MCF 10A (cell line): ENCODE measurements around the gene TYRO3. TPM values are rescaled to one million over a fixed set of nuclear protein-coding genes. Genes with fewer than 3 reads are reported as not detected.

Experiments
- BruUV-seq: library from RNA; stranded (reverse); fragments of 400-500 nt; replicated peaks from 2 replicates; lab custom pipeline; 2021; lab: Mats Ljungman, UMichigan
- CTCF ChIA-PET: fragments of 300-600 bp; sonication (Branson Sonifier 250); formaldehyde crosslinking; extraction: SDS; loops from one replicate; lab custom pipeline; 2021; ENCODE audit warnings: antibody characterized with exemption, inconsistent platforms; lab: Yijun Ruan, JAX
- POLR2A ChIA-PET: fragments of 300-600, 350-650 bp; sonication (Branson Sonifier 250); formaldehyde crosslinking; extraction: SDS; loops from one replicate; lab custom pipeline; 2020; ENCODE audit warnings: antibody characterized with exemption, inconsistent platforms; lab: Yijun Ruan, JAX
- DNase-seq: peaks from one replicate; pipeline ENCODE4 v3.0.0-alpha.2; 2018; ENCODE audit not compliant: unreplicated experiment
- H3K27ac Mint-ChIP-seq: one replicate; pipeline ENCODE4 v1.8.0; 2022; ENCODE audit warnings: mild to moderate bottlenecking, low read depth, mixed read lengths; ENCODE audit not compliant: unreplicated experiment
- H3K27me3 Mint-ChIP-seq: one replicate; pipeline ENCODE4 v1.8.0; 2022; ENCODE audit warnings: mixed read lengths; ENCODE audit not compliant: insufficient read depth, unreplicated experiment
- H3K36me3 Mint-ChIP-seq: one replicate; pipeline ENCODE4 v1.8.0; 2022; ENCODE audit warnings: mild to moderate bottlenecking, moderate library complexity, mixed read lengths; ENCODE audit not compliant: insufficient read depth, unreplicated experiment
- H3K4me1 Mint-ChIP-seq: one replicate; pipeline ENCODE4 v1.8.0; 2022; ENCODE audit warnings: mixed read lengths; ENCODE audit not compliant: insufficient read depth, unreplicated experiment
- H3K4me3 Mint-ChIP-seq: one replicate; pipeline ENCODE4 v1.8.0; 2022; ENCODE audit warnings: mild to moderate bottlenecking, moderate library complexity, mixed read lengths; ENCODE audit not compliant: unreplicated experiment
- H3K9me3 Mint-ChIP-seq: one replicate; pipeline ENCODE4 v1.8.0; 2022; ENCODE audit warnings: mixed read lengths; ENCODE audit not compliant: unreplicated experiment
- intact Hi-C: fragments of 100-400 bp; cut with micrococcal nuclease; formaldehyde crosslinking; loops from 2 replicates; pipeline ENCODE4 v1.14.1; 2022
- total RNA-seq: library from RNA; stranded (reverse); gene quantifications from 2 replicates; pipeline ENCODE4 v1.2.3, GENCODE V29; 2022
- TF ChIP-seq, protein P1 (sequence below): fragments of 200-600 bp; IDR thresholded peaks from one replicate; pipeline ENCODE4 v1.8.0; 2022; ENCODE audit warnings: antibody characterized with exemption, mild to moderate bottlenecking; ENCODE audit not compliant: unreplicated experiment

Gene TYRO3
- total RNA-seq, 1 experiment from 2014 or later = 9.7 TPM

DNA sequence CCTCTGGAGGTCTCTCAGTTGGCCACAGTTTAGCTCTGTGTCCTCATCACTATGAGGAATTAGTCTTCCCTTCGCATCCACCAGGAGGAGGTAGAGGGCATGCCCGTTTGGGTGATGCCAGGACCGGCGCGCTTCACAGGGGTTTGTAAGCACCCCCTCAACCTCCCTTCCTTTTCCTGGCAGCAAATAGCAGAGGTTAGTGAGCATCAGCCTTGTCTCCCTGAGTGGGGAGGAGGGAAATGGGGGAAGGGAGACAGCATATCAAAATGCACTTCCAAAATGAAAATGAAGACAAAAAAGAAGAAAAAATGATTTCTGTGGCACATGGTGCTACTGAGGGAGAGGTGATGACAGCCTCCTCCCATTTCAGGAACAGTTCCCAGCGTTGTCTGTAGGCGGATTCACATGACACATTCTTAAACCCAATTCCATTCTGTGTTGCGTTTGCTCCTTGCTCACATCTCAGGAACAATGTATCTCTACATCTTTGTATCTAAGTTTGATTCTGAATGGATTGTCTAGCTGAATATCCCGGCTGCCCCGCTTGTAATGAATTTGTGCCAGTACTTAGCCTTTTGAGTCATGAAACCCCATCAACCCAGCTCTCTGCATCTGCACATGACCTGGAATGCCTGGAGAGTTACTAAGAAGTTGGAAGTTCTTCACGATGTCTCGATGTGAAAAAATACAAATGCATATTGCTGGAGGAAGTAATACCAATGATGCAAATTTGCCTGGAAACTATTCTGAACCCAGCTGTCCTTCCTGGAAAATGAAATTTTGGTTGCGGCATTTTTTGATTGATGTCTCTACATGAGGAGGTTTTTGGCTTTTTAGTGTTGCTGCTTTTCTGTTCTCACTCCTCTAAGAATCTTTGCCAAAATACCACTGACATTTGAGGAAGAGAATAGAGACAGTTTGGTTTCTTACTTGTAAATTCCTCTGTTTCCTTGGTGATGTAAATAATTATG is 45.2 kb downstream of the TYRO3 start:
- Mint-ChIP-seq H3K27me3 (no peaks in the 10 kb centered on the region), H3K9me3 (no peaks in the 10 kb centered on the region), H3K4me3 (peak overlapping the region; percentile 69), H3K27ac (peak overlapping the region; percentile 13), H3K4me1 (peaks cover 16% of the 10 kb centered on the region), H3K36me3 (no peaks in the 10 kb centered on the region)
- ChIA-PET CTCF (interaction anchor here (0.6 to 2.1 kb wide), 26 partner anchors 10 to 488 kb away, joined by 3 to 10 read pairs (median 4); partner anchors contain the start of gene MGA), POLR2A (interaction anchor here (1.0 to 1.8 kb wide), 3 partner anchors 9 to 22 kb away, joined by 3 to 6 read pairs (median 3); no protein-coding TSS in a partner anchor)
- TF ChIP-seq, protein P1, sequence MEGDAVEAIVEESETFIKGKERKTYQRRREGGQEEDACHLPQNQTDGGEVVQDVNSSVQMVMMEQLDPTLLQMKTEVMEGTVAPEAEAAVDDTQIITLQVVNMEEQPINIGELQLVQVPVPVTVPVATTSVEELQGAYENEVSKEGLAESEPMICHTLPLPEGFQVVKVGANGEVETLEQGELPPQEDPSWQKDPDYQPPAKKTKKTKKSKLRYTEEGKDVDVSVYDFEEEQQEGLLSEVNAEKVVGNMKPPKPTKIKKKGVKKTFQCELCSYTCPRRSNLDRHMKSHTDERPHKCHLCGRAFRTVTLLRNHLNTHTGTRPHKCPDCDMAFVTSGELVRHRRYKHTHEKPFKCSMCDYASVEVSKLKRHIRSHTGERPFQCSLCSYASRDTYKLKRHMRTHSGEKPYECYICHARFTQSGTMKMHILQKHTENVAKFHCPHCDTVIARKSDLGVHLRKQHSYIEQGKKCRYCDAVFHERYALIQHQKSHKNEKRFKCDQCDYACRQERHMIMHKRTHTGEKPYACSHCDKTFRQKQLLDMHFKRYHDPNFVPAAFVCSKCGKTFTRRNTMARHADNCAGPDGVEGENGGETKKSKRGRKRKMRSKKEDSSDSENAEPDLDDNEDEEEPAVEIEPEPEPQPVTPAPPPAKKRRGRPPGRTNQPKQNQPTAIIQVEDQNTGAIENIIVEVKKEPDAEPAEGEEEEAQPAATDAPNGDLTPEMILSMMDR = peak; percentile 55
- BruUV-seq = no TSS peak
- intact Hi-C loops = loop anchor here (1.0 to 10.0 kb wide), 3 partner anchors 49 to 207 kb away; partner anchors contain the start of gene TYRO3
- peak; percentile 81 for DNase-seq

DNA sequence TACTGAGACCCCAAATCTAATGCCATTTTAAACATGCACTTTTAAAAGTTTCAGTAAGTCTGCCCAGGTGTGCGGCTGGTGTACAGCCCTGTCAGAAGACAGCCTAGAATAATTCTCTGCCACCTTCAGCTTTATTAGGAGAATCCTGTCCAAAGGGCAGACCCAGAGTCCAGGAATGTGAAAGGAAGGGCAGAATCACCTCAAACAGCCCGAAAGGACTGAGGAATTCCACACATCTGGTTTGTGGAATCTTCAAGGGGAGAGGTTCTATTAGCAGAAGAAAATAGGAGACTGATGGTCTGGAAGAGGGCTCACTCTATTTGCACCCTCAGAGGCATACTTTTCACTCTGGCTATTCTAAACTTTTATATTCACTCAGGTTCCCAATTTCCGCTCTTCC is 46.6 kb downstream of the TYRO3 start:
- ChIA-PET POLR2A (no interaction called here), CTCF (interaction anchor here (0.7 to 1.9 kb wide), 2 partner anchors 85 to 167 kb away, joined by 4 to 5 read pairs; no protein-coding TSS in a partner anchor)
- TF ChIP-seq, protein P1 = no peak
- peaks cover 16% of the 10 kb centered on the region for H3K4me1 Mint-ChIP-seq
- H3K4me3 Mint-ChIP-seq = no peak overlapping the region
- no peak for DNase-seq
- no peak overlapping the region for H3K27ac Mint-ChIP-seq
- no peaks in the 10 kb centered on the region for H3K9me3 Mint-ChIP-seq
- intact Hi-C loops = loop anchor here (10.0 kb wide), 1 partner anchor 51 kb away; the partner anchor contains the start of gene TYRO3
- BruUV-seq = no TSS peak
- no peaks in the 10 kb centered on the region for H3K27me3 Mint-ChIP-seq
- no peaks in the 10 kb centered on the region for H3K36me3 Mint-ChIP-seq

DNA sequence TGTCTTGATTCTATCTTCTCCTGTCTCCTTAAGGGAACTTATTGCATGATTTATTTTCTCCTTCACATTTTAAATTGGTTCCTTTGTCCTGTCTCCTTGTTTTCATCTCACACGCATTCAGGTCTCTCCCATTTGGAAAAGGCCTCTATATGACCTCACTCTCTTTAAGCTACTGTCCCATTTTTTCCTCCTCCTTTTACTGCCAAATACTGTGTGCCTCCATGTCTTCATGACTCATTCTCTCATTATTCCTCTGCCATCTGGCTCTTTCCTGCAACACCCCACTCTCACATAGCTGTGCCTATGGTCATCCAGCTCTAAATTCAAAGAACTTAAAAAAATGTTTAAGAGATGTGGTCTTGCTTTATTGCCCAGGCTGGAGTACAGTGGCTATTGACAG is 48.0 kb downstream of the TYRO3 start:
- CTCF ChIA-PET = interaction anchor here (0.7 kb wide), 1 partner anchor 62 kb away, joined by 3 read pairs; no protein-coding TSS in a partner anchor
- no TSS peak for BruUV-seq
- no peak overlapping the region for H3K4me3 Mint-ChIP-seq
- H3K27me3 Mint-ChIP-seq = no peaks in the 10 kb centered on the region
- H3K27ac Mint-ChIP-seq = no peak overlapping the region
- H3K4me1 Mint-ChIP-seq = peaks cover 16% of the 10 kb centered on the region
- POLR2A ChIA-PET = interaction anchor here (0.6 to 1.0 kb wide), 2 partner anchors 13 to 24 kb away, joined by 3 to 4 read pairs; no protein-coding TSS in a partner anchor
- peak; percentile 52 for DNase-seq
- H3K9me3 Mint-ChIP-seq = no peaks in the 10 kb centered on the region
- no peaks in the 10 kb centered on the region for H3K36me3 Mint-ChIP-seq
- TF ChIP-seq, protein P1 = no peak
- intact Hi-C loops = loop anchor here (10.0 kb wide), 1 partner anchor 52 kb away; the partner anchor contains the start of gene TYRO3

DNA sequence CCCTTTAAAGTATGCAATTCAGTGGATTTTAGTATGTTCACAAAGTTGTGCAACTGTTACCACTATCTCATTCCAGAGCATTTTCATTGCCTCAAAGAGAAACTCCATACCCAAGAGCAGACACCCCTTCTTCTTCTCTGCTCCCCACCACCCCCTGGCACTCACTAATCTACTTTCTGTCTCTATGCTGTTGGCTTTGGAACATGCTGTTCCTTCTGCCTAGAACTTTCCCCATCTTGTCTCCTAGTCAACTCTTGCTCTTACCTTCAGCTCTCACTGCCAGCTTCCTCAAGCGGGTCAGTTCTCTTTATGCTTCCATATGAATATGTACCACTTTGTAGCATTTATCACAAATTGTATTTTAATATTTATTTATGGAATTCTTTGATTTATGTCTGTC is 50.1 kb downstream of the TYRO3 start:
- no peaks in the 10 kb centered on the region for H3K9me3 Mint-ChIP-seq
- DNase-seq = no peak
- no peak overlapping the region for H3K27ac Mint-ChIP-seq
- H3K4me3 Mint-ChIP-seq = no peak overlapping the region
- H3K4me1 Mint-ChIP-seq = peaks cover 11% of the 10 kb centered on the region
- no TSS peak for BruUV-seq
- H3K36me3 Mint-ChIP-seq = no peaks in the 10 kb centered on the region
- ChIA-PET POLR2A (no interaction called here), CTCF (no interaction called here)
- TF ChIP-seq, protein P1 = no peak
- intact Hi-C loops = loop anchor here (10.0 kb wide), 1 partner anchor 54 kb away; the partner anchor contains the start of gene TYRO3
- H3K27me3 Mint-ChIP-seq = no peaks in the 10 kb centered on the region
